Stomach smooth muscle (tissue), 2 donors: Measurements from ENCODE around the gene C15orf62.

Experiments used
- H3K27ac ChIP-seq: one replicate; pipeline ENCODE4 v1.7.0; 2013; ENCODE audit warnings: mild to moderate bottlenecking, low read length, inconsistent platforms
- H3K27me3 ChIP-seq, 2 donors: one replicate each; pipeline ENCODE4 v1.7.0; 2013; ENCODE audit warnings: low read length in 2 of 2; ENCODE audit not compliant: insufficient read depth in 2 of 2, control insufficient read depth in 1 of 2
- H3K36me3 ChIP-seq, 2 donors: one replicate each; pipeline ENCODE4 v1.7.0; 2013; ENCODE audit warnings: low read length in 2 of 2; ENCODE audit not compliant: control insufficient read depth in 2 of 2, insufficient read depth in 2 of 2
- H3K4me1 ChIP-seq: one replicate; pipeline ENCODE4 v1.7.0; 2013; ENCODE audit warnings: low read length; ENCODE audit not compliant: control insufficient read depth, insufficient read depth
- H3K4me3 ChIP-seq, 2 donors: one replicate each; pipeline ENCODE4 v1.7.0; 2013; ENCODE audit warnings: low read length in 2 of 2
- H3K9ac ChIP-seq, 2 donors: one replicate each; pipeline ENCODE4 v1.7.0; 2013; ENCODE audit warnings: low read length in 2 of 2, mild to moderate bottlenecking in 1 of 2
- H3K9me3 ChIP-seq, 2 donors: one replicate each; pipeline ENCODE4 v1.7.0; 2013; ENCODE audit warnings: low read length in 2 of 2; ENCODE audit not compliant: control insufficient read depth in 2 of 2
- donor health status: healthy.
- donor health status: Pancreatic carcinoma.

The C15orf62 gene

DNA sequence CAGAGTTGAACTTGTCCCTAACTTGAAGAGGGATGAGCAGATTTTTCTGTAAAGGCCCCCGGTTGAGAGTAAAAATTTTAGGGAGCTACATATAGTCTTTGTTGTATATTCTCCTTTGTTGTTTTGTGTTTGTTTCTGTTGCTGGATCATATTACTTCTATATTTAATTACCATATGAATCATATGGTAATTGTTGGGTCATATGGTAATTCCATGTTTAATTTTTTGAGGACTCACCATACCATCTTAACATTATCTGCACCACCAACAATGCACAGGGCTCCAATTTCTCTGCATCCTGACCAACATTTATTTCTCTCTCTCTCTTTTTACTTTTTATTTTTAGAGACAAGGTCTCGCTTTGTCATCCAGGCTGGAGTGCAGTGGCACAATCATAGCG lies 29.7 kb downstream of the C15orf62 start:
- H3K4me1 ChIP-seq, result no peaks in the 10 kb centered on the region
- no peaks in the 10 kb centered on the region for H3K27me3 ChIP-seq
- no peak overlapping the region for H3K9ac ChIP-seq
- no peaks in the 10 kb centered on the region for H3K9me3 ChIP-seq
- H3K27ac ChIP-seq, result no peak overlapping the region
- peaks cover 3 to 4% of the 10 kb centered on the region in 2 donors for H3K36me3 ChIP-seq
- no peak overlapping the region for H3K4me3 ChIP-seq

DNA sequence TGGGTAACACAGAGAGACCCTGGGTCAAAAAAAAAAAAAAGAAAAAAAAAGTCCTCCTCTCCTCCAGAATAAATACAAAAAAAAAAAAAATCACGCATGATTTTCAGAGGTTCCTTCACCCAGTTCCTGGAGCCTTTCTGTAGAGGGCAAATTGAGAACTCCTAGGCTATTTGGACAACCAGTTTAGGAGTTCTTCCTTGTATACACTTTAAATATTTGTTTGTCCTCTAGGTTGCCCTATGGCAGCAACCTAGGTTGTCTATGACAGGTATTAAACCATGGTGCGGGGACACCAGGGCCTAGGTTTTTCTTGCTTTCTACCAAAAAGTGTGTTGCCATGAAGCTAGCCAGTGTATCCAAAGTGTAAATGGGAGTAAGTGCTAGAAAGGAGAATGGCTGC lies 33.3 kb downstream of the C15orf62 start:
- no peaks in the 10 kb centered on the region for H3K27me3 ChIP-seq
- peaks cover 10% of the 10 kb centered on the region for H3K4me1 ChIP-seq
- no peak overlapping the region for H3K4me3 ChIP-seq
- no peak overlapping the region for H3K27ac ChIP-seq
- peaks cover 3 to 4% of the 10 kb centered on the region in 2 donors for H3K36me3 ChIP-seq
- H3K9ac ChIP-seq, result no peak overlapping the region
- no peaks in the 10 kb centered on the region for H3K9me3 ChIP-seq

DNA sequence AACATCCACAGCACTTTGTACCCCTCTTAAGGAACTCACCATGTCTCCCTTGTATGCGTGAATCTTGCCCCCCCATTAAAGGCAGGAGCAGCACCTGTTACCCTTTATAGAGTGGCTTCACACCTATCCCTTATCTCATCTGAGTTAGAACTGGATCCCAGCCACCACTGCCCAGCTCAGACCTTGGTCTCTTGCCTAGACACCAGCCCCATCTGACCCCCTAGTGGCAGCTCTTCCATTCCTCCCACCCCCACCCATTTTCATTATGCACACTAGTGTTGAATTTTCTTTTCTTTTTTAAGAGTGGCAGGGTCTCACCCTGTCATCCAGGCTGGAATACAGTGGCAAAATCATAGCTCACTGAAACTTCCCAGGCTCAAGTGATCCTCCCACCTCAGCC lies 33.9 kb downstream of the C15orf62 start:
- no peaks in the 10 kb centered on the region for H3K27me3 ChIP-seq
- peaks cover 0 to 4% of the 10 kb centered on the region in 2 donors for H3K36me3 ChIP-seq
- H3K27ac ChIP-seq, result no peak overlapping the region
- no peaks in the 10 kb centered on the region for H3K9me3 ChIP-seq
- no peak overlapping the region for H3K9ac ChIP-seq
- H3K4me1 ChIP-seq, result peaks cover 15% of the 10 kb centered on the region
- H3K4me3 ChIP-seq, result no peak overlapping the region

DNA sequence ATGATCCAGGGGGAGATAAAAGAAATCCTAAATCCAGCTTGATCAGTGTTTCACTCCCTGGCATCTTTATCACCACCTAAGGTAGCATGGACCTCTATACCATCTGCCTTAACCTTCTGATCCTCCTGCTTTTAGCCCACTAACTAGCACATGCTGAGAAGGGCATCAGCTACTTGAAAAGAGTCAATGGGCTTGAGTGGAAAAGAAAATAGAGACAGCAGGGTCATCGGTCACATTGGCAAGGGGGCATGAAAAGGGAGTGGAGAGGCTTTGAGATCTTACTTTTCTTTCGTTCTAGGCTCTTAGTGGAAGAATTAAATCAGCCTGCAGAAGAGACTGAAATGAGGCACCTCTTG lies 36.9 kb downstream of the C15orf62 start:
- Histone ChIP-seq H3K9me3 (no peaks in the 10 kb centered on the region), H3K27ac (peak overlapping the region; percentile 86), H3K9ac (peak overlapping the region; percentile 98 to 99), H3K4me1 (peaks cover 19% of the 10 kb centered on the region), H3K4me3 (peak overlapping the region; percentile 100), H3K27me3 (no peaks in the 10 kb centered on the region), H3K36me3 (peaks cover 0 to 14% of the 10 kb centered on the region in 2 donors)

DNA sequence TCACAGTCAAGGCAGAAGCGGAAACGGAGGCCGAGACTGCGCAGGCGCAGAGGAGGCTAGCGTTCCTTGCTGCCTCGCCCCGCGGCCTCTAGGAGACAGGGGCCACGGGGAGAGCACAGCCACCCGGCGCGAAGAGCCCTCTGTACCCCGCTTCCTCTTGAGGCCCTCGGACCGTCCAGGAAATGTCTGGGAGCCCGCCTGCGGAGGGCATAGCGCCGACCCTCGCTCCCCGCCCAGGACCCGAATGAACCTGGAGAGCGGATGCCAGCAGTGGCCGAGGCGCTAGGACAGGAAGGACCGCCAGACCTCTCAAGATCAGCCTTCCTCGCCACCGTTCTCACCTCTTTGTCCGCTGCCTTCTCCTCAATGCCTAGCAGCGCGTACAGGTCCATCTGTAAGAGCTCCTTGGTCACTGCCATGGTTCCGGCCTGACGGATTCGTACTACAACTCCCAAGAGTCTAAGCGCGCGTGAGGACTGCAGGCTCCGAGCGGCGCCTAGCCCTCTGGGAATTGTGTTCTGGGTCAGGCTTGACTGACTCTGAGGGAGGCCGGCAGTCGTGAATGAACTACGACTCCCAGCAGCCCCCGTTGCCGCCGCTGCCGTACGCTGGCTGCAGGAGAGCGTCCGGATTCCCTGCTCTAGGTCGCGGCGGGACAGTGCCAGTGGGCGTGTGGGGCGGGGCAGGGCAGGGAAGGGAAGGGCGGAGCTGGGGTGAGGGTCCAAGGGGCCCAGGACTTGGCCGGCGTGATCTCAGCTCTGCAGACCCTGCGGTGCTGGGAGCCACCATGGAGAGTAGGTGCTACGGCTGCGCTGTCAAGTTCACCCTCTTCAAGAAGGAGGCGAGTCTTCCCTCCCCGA lies 37.5 kb downstream of the C15orf62 start, which contains the start of the genes DNAJC17 and ZFYVE19:
Gene DNAJC17 (minus strand): TSS at position 446 of the 860 bp plus-strand sequence. CDS start 27 bp downstream, at position 419.
Gene ZFYVE19 (plus strand): TSS at position 62 of the 860 bp plus-strand sequence. CDS start 501 bp downstream, at position 563.
- peaks cover 0 to 14% of the 10 kb centered on the region in 2 donors for H3K36me3 ChIP-seq
- H3K9me3 ChIP-seq, result no peaks in the 10 kb centered on the region
- H3K4me3 ChIP-seq, result peak within 1 kb of the TSS; percentile 100
- peak within 1 kb of the TSS; percentile 86 for H3K27ac ChIP-seq
- peaks cover 19% of the 10 kb centered on the region for H3K4me1 ChIP-seq
- H3K9ac ChIP-seq, result peak within 1 kb of the TSS; percentile 98 to 99
- no peaks in the 10 kb centered on the region for H3K27me3 ChIP-seq

DNA sequence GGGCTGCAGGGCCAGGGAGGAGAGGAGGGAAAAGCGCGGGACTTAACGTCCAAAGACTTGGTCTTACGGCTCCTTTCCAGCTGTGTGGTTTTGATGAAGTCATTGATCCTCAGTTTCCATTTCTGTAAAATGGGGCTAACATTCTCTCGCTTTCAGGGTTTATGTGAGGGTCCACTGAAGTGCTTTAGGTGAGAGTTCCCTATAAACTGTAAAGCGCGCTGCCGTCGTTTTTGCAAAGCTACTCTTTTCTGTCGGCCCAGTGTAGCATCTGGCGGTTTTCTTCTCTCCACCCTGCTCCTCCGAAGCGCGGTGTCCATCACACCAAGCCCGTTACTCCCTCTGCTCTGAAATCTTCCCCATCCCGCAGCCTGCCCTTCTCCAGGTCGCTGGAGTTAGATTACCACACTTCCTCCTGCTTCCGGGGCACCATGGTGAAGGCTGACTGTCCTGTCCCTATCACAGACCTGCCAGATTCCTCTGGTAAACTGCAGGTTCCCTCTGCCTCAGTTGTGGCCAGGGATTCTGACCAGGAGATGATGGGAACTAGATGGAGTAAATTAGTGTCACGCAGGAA lies 38.2 kb downstream of the C15orf62 start:
- Histone ChIP-seq H3K27me3 (no peaks in the 10 kb centered on the region), H3K27ac (no peak overlapping the region)

DNA sequence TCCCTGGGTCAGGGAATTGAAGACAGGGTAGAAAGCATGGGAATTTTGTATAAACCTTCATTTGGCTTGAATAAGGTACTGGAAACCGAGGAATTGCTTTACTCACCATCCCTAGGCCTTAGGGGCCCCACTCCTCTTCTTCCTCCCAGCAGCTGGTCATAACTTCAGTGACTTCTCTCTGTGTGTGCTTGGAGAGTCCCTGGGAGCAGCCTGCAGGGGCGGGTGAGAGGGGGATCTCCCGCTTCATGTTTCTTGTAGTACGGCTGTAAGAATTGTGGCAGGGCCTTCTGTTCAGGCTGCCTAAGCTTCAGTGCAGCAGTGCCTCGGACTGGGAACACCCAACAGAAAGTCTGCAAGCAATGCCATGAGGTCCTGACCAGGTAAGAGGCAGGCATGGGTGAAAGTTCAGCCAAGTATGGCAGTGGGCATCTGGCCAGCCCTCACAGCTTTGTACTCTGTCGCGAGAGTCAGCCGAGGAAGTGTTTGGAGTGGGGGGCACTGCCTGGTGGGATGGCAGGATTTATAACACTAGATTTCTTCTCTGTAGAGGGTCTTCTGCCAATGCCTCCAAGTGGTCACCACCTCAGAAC lies 39.2 kb downstream of the C15orf62 start:
- Histone ChIP-seq H3K9me3 (no peaks in the 10 kb centered on the region), H3K27ac (no peak overlapping the region), H3K36me3 (peaks cover 0 to 20% of the 10 kb centered on the region in 2 donors), H3K27me3 (no peaks in the 10 kb centered on the region), H3K9ac (no peak overlapping the region), H3K4me1 (peaks cover 19% of the 10 kb centered on the region), H3K4me3 (no peak overlapping the region)

More for the DNA sequence above, 38.2 kb downstream of the C15orf62 start:
- no peaks in the 10 kb centered on the region for H3K9me3 ChIP-seq
- H3K9ac ChIP-seq, result peak overlapping the region; percentile 59 to 60
- H3K4me1 ChIP-seq, result peaks cover 19% of the 10 kb centered on the region
- peak overlapping the region; percentile 100 for H3K4me3 ChIP-seq
- peaks cover 0 to 18% of the 10 kb centered on the region in 2 donors for H3K36me3 ChIP-seq

DNA sequence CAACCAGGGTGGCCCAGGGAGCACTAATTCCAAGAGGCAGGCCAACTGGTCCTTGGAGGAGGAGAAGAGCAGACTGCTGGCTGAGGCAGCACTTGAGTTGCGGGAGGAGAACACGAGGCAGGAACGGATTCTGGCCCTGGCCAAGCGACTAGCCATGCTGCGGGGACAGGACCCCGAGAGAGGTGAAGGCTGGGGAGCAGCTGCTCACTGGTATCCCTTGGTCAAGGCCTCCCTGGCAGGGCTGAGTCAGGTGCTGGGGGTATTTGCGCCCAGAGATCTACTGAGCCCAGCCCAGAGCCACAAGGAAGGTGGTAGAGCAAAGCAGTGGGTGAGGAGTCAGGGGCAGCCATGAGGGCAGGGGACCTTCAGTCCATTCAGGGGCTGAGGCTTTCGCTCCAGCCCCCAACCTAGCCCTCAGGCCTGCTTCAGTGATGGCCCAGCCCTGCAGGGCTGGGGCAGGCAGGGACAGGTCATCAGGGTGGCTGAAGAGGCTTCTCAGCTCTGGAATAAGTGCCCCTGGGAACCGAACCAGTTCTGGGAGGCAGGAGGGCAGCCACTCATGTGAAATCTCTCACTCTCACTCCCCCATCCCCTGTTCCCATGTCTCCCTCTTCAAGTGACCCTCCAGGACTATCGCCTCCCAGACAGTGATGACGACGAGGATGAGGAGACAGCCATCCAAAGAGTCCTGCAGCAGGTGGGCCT lies 43.1 kb downstream of the C15orf62 start:
- Histone ChIP-seq H3K36me3 (peaks cover 0 to 27% of the 10 kb centered on the region in 2 donors), H3K4me3 (no peak overlapping the region), H3K9me3 (no peaks in the 10 kb centered on the region), H3K4me1 (peaks cover 16% of the 10 kb centered on the region), H3K27ac (no peak overlapping the region), H3K27me3 (no peaks in the 10 kb centered on the region), H3K9ac (no peak overlapping the region)

DNA sequence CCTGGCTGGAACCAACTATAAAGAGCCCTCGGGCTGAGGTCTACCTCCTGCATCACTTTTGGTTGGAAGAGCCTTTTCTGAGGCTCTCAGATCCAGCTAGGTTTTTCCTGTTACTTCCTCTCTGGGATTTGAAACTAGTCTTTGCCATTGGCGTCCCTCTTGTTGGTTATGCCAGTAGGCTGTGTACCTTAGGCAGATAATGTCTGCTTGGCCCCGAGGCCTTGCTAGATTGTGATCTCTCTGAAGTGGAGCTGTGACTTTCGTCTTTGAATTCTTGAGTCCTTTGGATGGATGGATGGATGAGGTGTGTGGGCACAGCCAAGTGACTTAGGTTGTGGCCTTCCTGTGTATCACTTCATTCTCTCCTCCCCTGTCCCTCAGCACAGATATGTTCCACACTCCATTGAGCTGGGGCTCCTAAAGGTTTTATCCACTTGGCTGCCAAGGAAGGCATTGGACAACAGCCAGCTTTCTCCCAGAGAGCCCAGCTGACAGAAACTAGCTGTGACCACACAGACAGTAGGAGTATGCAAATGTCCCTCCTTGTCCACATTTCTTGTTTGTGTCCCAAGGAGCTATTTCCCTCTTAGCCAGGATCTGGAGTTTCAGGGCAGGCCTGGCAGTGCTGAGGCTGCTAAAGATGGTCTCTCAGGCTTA lies 45.4 kb downstream of the C15orf62 start:
- no peak overlapping the region for H3K9ac ChIP-seq
- no peak overlapping the region for H3K4me3 ChIP-seq
- no peaks in the 10 kb centered on the region for H3K9me3 ChIP-seq
- no peaks in the 10 kb centered on the region for H3K27me3 ChIP-seq
- peaks cover 5% of the 10 kb centered on the region for H3K4me1 ChIP-seq
- H3K27ac ChIP-seq, result no peak overlapping the region
- peaks cover 0 to 24% of the 10 kb centered on the region in 2 donors for H3K36me3 ChIP-seq

DNA sequence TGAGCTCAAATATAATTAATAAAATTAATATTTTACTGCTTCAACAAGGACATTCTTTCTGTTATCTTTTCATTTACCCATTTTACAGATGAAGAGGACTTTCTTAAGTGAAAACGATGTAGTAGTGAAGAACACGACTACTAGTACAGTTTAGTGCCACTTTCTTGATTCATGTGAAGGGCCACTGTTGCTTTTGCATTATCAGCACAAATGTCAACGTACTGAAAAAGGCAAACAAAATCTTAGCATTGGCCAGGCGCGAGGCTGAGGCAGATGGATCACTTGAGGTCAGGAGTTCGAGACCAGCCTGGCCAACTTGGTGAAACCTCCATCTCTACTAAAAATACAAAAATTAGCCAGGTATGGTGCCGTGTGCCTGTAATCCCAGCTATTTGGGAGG lies 49.3 kb downstream of the C15orf62 start:
- H3K4me3 ChIP-seq, result no peak overlapping the region

More for the DNA sequence above, 49.3 kb downstream of the C15orf62 start:
- H3K36me3 ChIP-seq, result peaks cover 0 to 7% of the 10 kb centered on the region in 2 donors
- H3K27me3 ChIP-seq, result no peaks in the 10 kb centered on the region
- H3K4me1 ChIP-seq, result peaks cover 5% of the 10 kb centered on the region
- no peak overlapping the region for H3K27ac ChIP-seq
- H3K9me3 ChIP-seq, result no peaks in the 10 kb centered on the region
- no peak overlapping the region for H3K9ac ChIP-seq
